Spleen (tissue), 11 donors: ENCODE data around the gene RELL1. TPM values are rescaled to one million over a fixed set of nuclear protein-coding genes. Genes with fewer than 3 reads are reported as not detected.

ENCODE experiments used
- DNase-seq: peaks from one replicate; pipeline ENCODE4 v3.0.0-alpha.2; 2020
- H3K27ac ChIP-seq, 8 donors: fragments of 200-600 bp; sonication (generic) in 7 of 8; 1 replicate in 4 of 8; 2 replicates in 4 of 8; pipeline versions ENCODE4 v1.5.0 to v1.8.0; 2016 to 2021; ENCODE audit warnings: inconsistent platforms in 4 of 8, mild to moderate bottlenecking in 4 of 8, moderate library complexity in 1 of 8
- H3K27me3 ChIP-seq, 7 donors: fragments of 200-600 bp; sonication (generic) in 6 of 7; replicated peaks in 1 of 7; 1 replicate in 4 of 7; 2 replicates in 3 of 7; pipeline versions ENCODE4 v1.5.0 to v1.8.0; 2016 to 2021; ENCODE audit warnings: inconsistent platforms in 3 of 7, mild to moderate bottlenecking in 1 of 7
- H3K36me3 ChIP-seq, 6 donors: fragments of 200-600 bp; sonication (generic) in 5 of 6; 1 replicate in 4 of 6; 2 replicates in 2 of 6; pipeline versions ENCODE4 v1.5.0 to v1.8.0; 2016 to 2021; ENCODE audit warnings: inconsistent platforms in 2 of 6
- H3K4me1 ChIP-seq, 6 donors: fragments of 200-600 bp; sonication (generic) in 5 of 6; 1 replicate in 3 of 6; 2 replicates in 3 of 6; pipeline versions ENCODE4 v1.5.0 to v1.8.0; 2016 to 2021; ENCODE audit warnings: inconsistent platforms in 3 of 6
- H3K4me3 ChIP-seq, 8 donors: fragments of 200-600 bp; sonication (generic) in 7 of 8; 1 replicate in 4 of 8; 2 replicates in 4 of 8; pipeline versions ENCODE4 v1.5.0 to v1.8.0; 2016 to 2021; ENCODE audit warnings: inconsistent platforms in 4 of 8, mild to moderate bottlenecking in 4 of 8, moderate library complexity in 2 of 8
- H3K9me3 ChIP-seq, 8 donors: fragments of 200-600 bp; sonication (generic) in 7 of 8; 1 replicate in 4 of 8; 2 replicates in 4 of 8; pipeline versions ENCODE4 v1.5.0 to v1.8.0; 2016 to 2021; ENCODE audit warnings: inconsistent platforms in 4 of 8
- POLR2A ChIP-seq, 3 donors: fragments of 450-650 bp; IDR thresholded peaks; one replicate each; pipeline ENCODE4 v1.5.1; 2017; ENCODE audit warnings: antibody characterized with exemption in 3 of 3, mild to moderate bottlenecking in 1 of 3
- POLR2AphosphoS5 ChIP-seq, 3 donors: sonication (generic); formaldehyde crosslinking; IDR thresholded peaks; one replicate each; pipeline ENCODE4 v1.5.1; 2017; ENCODE audit warnings: antibody characterized with exemption in 3 of 3
- WGBS, 5 donors: extraction: QIAGEN DNeasy Blood & Tissue Kit in 3 of 5; methylation state at CpG; one replicate each; pipeline versions ENCODE4 v1.1.5 to v1.1.7; 2013 to 2018; 5-methylcytosine and 5-hydroxymethylcytosine counted together
- intact Hi-C: fragments of 100-400 bp; cut with DNase I; formaldehyde crosslinking; loops from one replicate; pipeline ENCODE4 v1.15.0; 2023; ENCODE audit warnings: low total_unique reads
- polyA plus RNA-seq, 3 donors: library from polyadenylated mRNA; stranded (reverse); fragments of 200-250 nt; gene quantifications; one replicate each; pipeline ENCODE4 v1.2.1, GENCODE V29; 2013
- total RNA-seq, 7 donors: library from RNA; depleted of rRNA in 3 of 7; stranded (reverse); fragments of >200 nt in 3 of 7; fragmentation: NEBNext Ultra II Directional in 4 of 7; extraction: Animal tissue kit (Norgen Biotek cat#: 25700) in 4 of 7; gene quantifications; one replicate each; pipeline versions ENCODE4 v1.1.0 to v1.2.1, GENCODE V29; 2016 to 2021
- TF ChIP-seq, protein P1 (sequence below), 11 experiments: fragments of 200-600 bp in 7 of 11; fragments of 450-650 bp in 4 of 11; sonication (generic) in 4 of 11; IDR thresholded peaks in 8 of 11; conservative IDR thresholded peaks in 3 of 11; 1 replicate in 7 of 11; 2 replicates in 4 of 11; pipeline versions ENCODE4 v1.4.0 to v1.8.0; 2016 to 2021; ENCODE audit warnings: antibody characterized with exemption in 11 of 11, inconsistent platforms in 4 of 11, mild to moderate bottlenecking in 1 of 11
- donor health status: healthy with polysubstance abuse.
- donor health status: DM: no; HTN: no; CAD: no; lungs with moderate emphysema.
- donor health status: DM: no; HTN: no; CAD: no.
- donor health status: Bipolar disorder and iron deficiency.
- donor health status: healthy.
- donor health status: DM: no; HTN: no; CAD: no.
- donor health status: DM: yes; HTN: yes; CAD: no.

The RELL1 gene
- total and polyA plus RNA-seq, 10 donors: 0.59 to 70.4 (median 42.6) TPM

- Histone ChIP-seq H3K27ac (peak overlapping the region in 6 of 8 donors; percentile 38 to 60 (median 49)), H3K4me1 (peaks cover 0 to 7% (median 0%) of the 10 kb centered on the region in 6 donors), H3K36me3 (peaks cover 0 to 60% (median 19%) of the 10 kb centered on the region in 6 donors), H3K9me3 (no peaks in the 10 kb centered on the region), H3K4me3 (no peak overlapping the region), H3K27me3 (no peaks in the 10 kb centered on the region)
- WGBS, 5 donors: 70 to 84% (median 70%) methylated on average over 11 of the region's 11 CpGs
- TF ChIP-seq, protein P1, sequence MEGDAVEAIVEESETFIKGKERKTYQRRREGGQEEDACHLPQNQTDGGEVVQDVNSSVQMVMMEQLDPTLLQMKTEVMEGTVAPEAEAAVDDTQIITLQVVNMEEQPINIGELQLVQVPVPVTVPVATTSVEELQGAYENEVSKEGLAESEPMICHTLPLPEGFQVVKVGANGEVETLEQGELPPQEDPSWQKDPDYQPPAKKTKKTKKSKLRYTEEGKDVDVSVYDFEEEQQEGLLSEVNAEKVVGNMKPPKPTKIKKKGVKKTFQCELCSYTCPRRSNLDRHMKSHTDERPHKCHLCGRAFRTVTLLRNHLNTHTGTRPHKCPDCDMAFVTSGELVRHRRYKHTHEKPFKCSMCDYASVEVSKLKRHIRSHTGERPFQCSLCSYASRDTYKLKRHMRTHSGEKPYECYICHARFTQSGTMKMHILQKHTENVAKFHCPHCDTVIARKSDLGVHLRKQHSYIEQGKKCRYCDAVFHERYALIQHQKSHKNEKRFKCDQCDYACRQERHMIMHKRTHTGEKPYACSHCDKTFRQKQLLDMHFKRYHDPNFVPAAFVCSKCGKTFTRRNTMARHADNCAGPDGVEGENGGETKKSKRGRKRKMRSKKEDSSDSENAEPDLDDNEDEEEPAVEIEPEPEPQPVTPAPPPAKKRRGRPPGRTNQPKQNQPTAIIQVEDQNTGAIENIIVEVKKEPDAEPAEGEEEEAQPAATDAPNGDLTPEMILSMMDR (IDR thresholded peaks at IDR 0.05 in 8 of 11, conservative IDR thresholded peaks at IDR 0.05 in 3 of 11): no peak
- no peak for TF ChIP-seq POLR2A (IDR thresholded peaks at IDR 0.05)
- TF ChIP-seq POLR2AphosphoS5 (IDR thresholded peaks at IDR 0.05): no peak
- intact Hi-C loops: no loop called here
- DNase-seq: no peak
Observed at GRCh38 chr4:37641886-37642849, 44.0 kb downstream of the RELL1 start.

DNA sequence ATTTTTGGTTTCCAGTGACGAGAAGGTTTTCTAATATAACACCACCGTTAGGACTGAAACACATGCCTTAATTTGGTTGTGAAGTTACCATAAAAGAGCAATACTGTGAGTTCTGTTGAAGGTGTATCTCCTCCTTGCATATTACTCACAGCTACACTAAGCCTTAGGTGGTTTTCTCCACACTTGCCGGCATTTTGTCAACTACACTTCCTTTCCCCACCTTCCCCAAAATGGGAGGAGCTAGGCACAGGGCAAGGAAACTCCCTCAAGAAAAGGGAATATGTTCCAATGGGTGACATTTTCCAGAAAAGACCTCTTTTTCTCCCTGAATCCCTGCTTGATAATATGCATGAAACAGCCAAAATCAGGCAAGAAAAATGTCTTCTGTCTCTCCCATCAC is 44.8 kb downstream of the RELL1 start:
- WGBS, 5 donors: 77 to 88% (median 78%) methylated on average over 3 of the region's 3 CpGs
- H3K27me3 ChIP-seq: no peaks in the 10 kb centered on the region
- peaks cover 0 to 7% (median 0%) of the 10 kb centered on the region in 6 donors for H3K4me1 ChIP-seq
- DNase-seq: no peak
- no peak overlapping the region for H3K4me3 ChIP-seq
- H3K9me3 ChIP-seq: no peaks in the 10 kb centered on the region
- peaks cover 0 to 60% (median 17%) of the 10 kb centered on the region in 6 donors for H3K36me3 ChIP-seq
- TF ChIP-seq POLR2AphosphoS5 (IDR thresholded peaks at IDR 0.05) (no peak), POLR2A (IDR thresholded peaks at IDR 0.05) (no peak)
- TF ChIP-seq, protein P1 (IDR thresholded peaks at IDR 0.05 in 8 of 11, conservative IDR thresholded peaks at IDR 0.05 in 3 of 11): no peak
- intact Hi-C loops: no loop called here
- peak overlapping the region in 3 of 8 donors; percentile 41 to 60 (median 50) for H3K27ac ChIP-seq

- H3K4me3 ChIP-seq: no peak overlapping the region
- peaks cover 0 to 7% (median 0%) of the 10 kb centered on the region in 6 donors for H3K4me1 ChIP-seq
- H3K9me3 ChIP-seq: no peaks in the 10 kb centered on the region
- H3K27me3 ChIP-seq: no peaks in the 10 kb centered on the region
- 71 to 95% (median 90%) methylated on average over 4 of the region's 4 CpGs for WGBS, 5 donors
- H3K36me3 ChIP-seq: peaks cover 0 to 60% (median 12%) of the 10 kb centered on the region in 6 donors
- DNase-seq: no peak
- no peak overlapping the region for H3K27ac ChIP-seq
- TF ChIP-seq, protein P1 (IDR thresholded peaks at IDR 0.05 in 8 of 11, conservative IDR thresholded peaks at IDR 0.05 in 3 of 11): no peak
- TF ChIP-seq POLR2AphosphoS5 (IDR thresholded peaks at IDR 0.05): no peak
- no peak for TF ChIP-seq POLR2A (IDR thresholded peaks at IDR 0.05)
- intact Hi-C loops: no loop called here
Observed at GRCh38 chr4:37639551-37640285, 46.5 kb downstream of the RELL1 start.
